Tibial nerve (tissue), 4 donors: ENCODE results near the gene SCRN3. TPM values are rescaled to one million over a fixed set of nuclear protein-coding genes. Genes with fewer than 3 reads are reported as not detected.

Experiments
- DNase-seq, 2 donors: peaks; one replicate each; pipeline ENCODE4 v3.0.0-alpha.2; 2019; ENCODE audit warnings: low spot score in 2 of 2
- H3K27ac ChIP-seq, 4 donors: fragments of 200-600 bp; sonication (generic) in 3 of 4; one replicate each; pipeline ENCODE4 v1.5.1; 2017 to 2019; ENCODE audit warnings: mild to moderate bottlenecking in 1 of 4
- H3K27me3 ChIP-seq, 2 donors: fragments of 200-600 bp; sonication (generic) in 1 of 2; one replicate each; pipeline versions ENCODE4 v1.5.1 to v1.6.0; 2017 to 2019
- H3K36me3 ChIP-seq, 3 donors: fragments of 200-600 bp; sonication (generic); one replicate each; pipeline ENCODE4 v1.5.1; 2018 to 2019
- H3K4me1 ChIP-seq, 4 donors: fragments of 200-600 bp; sonication (generic) in 3 of 4; one replicate each; pipeline ENCODE4 v1.5.1; 2017 to 2019
- H3K4me3 ChIP-seq, 4 donors: fragments of 200-600 bp; sonication (generic) in 3 of 4; one replicate each; pipeline ENCODE4 v1.5.1; 2017 to 2019; ENCODE audit warnings: mild to moderate bottlenecking in 1 of 4, moderate library complexity in 1 of 4
- H3K9me3 ChIP-seq, 4 donors: fragments of 200-600 bp; sonication (generic) in 3 of 4; one replicate each; pipeline ENCODE4 v1.5.1; 2017 to 2019
- CTCF ChIP-seq, 5 experiments: fragments of 200-600 bp in 3 of 5; fragments of 450-650 bp in 2 of 5; sonication (generic) in 3 of 5; IDR thresholded peaks; one replicate each; pipeline ENCODE4 v1.5.1; 2016 to 2019; ENCODE audit warnings: antibody characterized with exemption in 5 of 5, mild to moderate bottlenecking in 3 of 5, moderate library complexity in 2 of 5
- EP300 ChIP-seq, 2 donors: sonication (generic); formaldehyde crosslinking; IDR thresholded peaks; one replicate each; pipeline ENCODE4 v1.6.1; 2017; ENCODE audit warnings: antibody characterized with exemption in 2 of 2, mild to moderate bottlenecking in 1 of 2
- POLR2A ChIP-seq, 2 donors: fragments of 450-650 bp; IDR thresholded peaks; one replicate each; pipeline ENCODE4 v1.6.1; 2017; ENCODE audit warnings: antibody characterized with exemption in 2 of 2, mild to moderate bottlenecking in 2 of 2, moderate library complexity in 2 of 2
- WGBS, 2 donors: methylation state at CpG; one replicate each; pipeline ENCODE4 v1.1.5; 2018; 5-methylcytosine and 5-hydroxymethylcytosine counted together
- total RNA-seq, 4 donors: library from RNA; depleted of rRNA; stranded (reverse); fragments of >200 nt; gene quantifications; one replicate each; pipeline ENCODE4 v1.1.0, GENCODE V29; 2016

The SCRN3 gene
- total RNA-seq, 4 donors from 2014 or later: 13.5 to 32.0 (median 20.7) TPM

GRCh38 chr2:174436351-174436750, 40.8 kb downstream of the SCRN3 start:
- Histone ChIP-seq H3K36me3 (peaks cover 0 to 30% (median 0%) of the 10 kb centered on the region in 3 donors), H3K4me1 (peaks cover 0 to 7% (median 3%) of the 10 kb centered on the region in 4 donors), H3K9me3 (no peaks in the 10 kb centered on the region), H3K27me3 (no peaks in the 10 kb centered on the region), H3K4me3 (no peak overlapping the region), H3K27ac (no peak overlapping the region)
- TF ChIP-seq POLR2A (IDR thresholded peaks at IDR 0.05) (no peak), CTCF (IDR thresholded peaks at IDR 0.05) (no peak), EP300 (IDR thresholded peaks at IDR 0.05) (no peak)
- DNase-seq: no peak

GRCh38 chr2:174438146-174438886, 42.8 kb downstream of the SCRN3 start:
- Histone ChIP-seq H3K36me3 (peaks cover 0 to 23% (median 0%) of the 10 kb centered on the region in 3 donors), H3K4me3 (no peak overlapping the region), H3K9me3 (no peaks in the 10 kb centered on the region), H3K27me3 (no peaks in the 10 kb centered on the region), H3K4me1 (peaks cover 0 to 7% (median 3%) of the 10 kb centered on the region in 4 donors), H3K27ac (peak overlapping the region in 2 of 4 donors; percentile 60 to 67)
- peak; percentile 7 to 42 for DNase-seq
- WGBS, 2 donors: 42% methylated on average over 13 of the region's 13 CpGs
- peak in 1 of 2 donors; percentile 76 for TF ChIP-seq EP300 (IDR thresholded peaks at IDR 0.05)
- no peak for TF ChIP-seq CTCF (IDR thresholded peaks at IDR 0.05)
- TF ChIP-seq POLR2A (IDR thresholded peaks at IDR 0.05): no peak

- DNase-seq: no peak
- Histone ChIP-seq H3K9me3 (no peaks in the 10 kb centered on the region), H3K27ac (no peak overlapping the region), H3K4me3 (no peak overlapping the region), H3K27me3 (no peaks in the 10 kb centered on the region), H3K4me1 (peaks cover 0 to 7% (median 3%) of the 10 kb centered on the region in 4 donors), H3K36me3 (peaks cover 0 to 32% (median 0%) of the 10 kb centered on the region in 3 donors)
- 87 to 93% methylated on average over 2 of the region's 2 CpGs for WGBS, 2 donors
- TF ChIP-seq CTCF (IDR thresholded peaks at IDR 0.05) (no peak), POLR2A (IDR thresholded peaks at IDR 0.05) (no peak), EP300 (IDR thresholded peaks at IDR 0.05) (no peak)
Measured at GRCh38 chr2:174439323-174439722, 43.8 kb downstream of the SCRN3 start.

DNA sequence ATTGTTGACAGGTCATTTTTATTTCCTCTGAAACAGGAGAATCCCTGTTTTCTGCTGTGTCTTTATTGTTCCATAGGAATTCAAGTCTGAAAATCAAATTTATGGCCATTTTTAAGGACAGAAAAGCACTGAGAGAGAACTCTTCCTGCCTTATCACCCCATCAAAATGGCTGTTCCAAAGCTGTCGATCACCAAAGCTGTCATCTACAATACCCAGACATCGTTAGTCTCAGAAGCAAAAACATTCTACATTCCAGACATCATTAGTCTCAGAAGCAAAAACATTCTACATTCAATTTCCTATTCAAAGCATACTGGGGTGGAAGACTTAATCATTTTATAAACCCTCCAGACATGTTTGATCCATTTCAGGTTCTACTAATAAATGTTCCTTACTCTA, 44.4 kb downstream of the SCRN3 start:
- no peak for TF ChIP-seq POLR2A (IDR thresholded peaks at IDR 0.05)
- no peak for TF ChIP-seq CTCF (IDR thresholded peaks at IDR 0.05)
- TF ChIP-seq EP300 (IDR thresholded peaks at IDR 0.05): no peak
- WGBS, 2 donors: 51 to 55% methylated on average over 2 of the region's 2 CpGs
- Histone ChIP-seq H3K36me3 (peaks cover 0 to 38% (median 0%) of the 10 kb centered on the region in 3 donors), H3K4me1 (peaks cover 0 to 7% (median 3%) of the 10 kb centered on the region in 4 donors), H3K27ac (no peak overlapping the region), H3K9me3 (no peaks in the 10 kb centered on the region), H3K27me3 (no peaks in the 10 kb centered on the region), H3K4me3 (no peak overlapping the region)
- no peak for DNase-seq
